GM12872 (cell line): ENCODE results near the gene ABTB2.

Experiments used
- CTCF ChIP-seq: IDR thresholded peaks from 3 replicates; pipeline ENCODE4 v1.5.1; 2011; ENCODE audit warnings: low read depth, mild to moderate bottlenecking, low read length, moderate library complexity; ENCODE audit not compliant: insufficient read depth

Gene ABTB2

DNA sequence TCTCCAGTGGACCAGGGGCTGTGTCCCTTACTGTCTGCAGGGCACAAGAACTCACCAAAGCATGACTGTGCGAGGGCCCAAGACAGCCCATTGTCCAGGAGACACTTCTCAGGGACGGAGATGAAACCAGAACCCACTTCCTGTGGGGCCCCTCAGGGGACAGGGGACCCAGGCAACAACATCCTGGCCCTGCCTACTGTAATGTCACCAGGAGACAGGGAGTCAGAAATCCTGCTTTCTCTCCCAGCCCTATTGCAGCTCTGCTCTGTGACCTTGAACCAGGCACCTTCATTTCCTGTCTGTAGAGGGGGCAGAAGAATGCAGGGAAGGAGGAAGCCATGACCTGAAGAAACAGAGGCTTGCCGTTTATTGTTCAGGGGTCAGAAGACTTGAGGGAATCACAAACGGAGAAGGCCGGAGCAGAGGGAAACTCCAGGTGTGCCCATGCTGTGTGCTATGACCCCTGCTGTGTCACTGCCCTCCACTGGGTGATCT, 154.4 kb downstream of the ABTB2 start:
- no peak for TF ChIP-seq CTCF

DNA sequence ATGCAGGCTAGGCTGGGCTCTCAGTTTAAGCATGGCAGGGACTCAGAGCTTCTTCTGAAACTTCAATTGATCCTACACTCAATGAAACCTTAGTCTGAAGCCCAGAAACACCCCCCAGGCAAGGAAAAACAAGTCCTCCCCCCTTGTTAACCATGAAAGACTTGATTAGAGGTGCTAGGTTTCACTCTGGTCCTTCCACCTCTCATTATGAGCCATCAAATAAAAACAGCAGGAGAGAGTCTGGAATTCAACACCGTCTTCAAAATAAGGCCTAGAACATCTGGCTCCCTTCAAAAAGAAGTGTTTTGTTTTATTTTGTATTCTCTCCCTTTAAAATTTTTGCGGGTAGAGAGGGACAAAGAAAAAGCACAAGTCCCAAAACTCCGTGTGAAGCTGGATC, 156.7 kb downstream of the ABTB2 start:
- TF ChIP-seq CTCF: no peak

GRCh38 chr11:34199525-34199924, 158.3 kb downstream of the ABTB2 start:
- TF ChIP-seq CTCF: no peak

DNA sequence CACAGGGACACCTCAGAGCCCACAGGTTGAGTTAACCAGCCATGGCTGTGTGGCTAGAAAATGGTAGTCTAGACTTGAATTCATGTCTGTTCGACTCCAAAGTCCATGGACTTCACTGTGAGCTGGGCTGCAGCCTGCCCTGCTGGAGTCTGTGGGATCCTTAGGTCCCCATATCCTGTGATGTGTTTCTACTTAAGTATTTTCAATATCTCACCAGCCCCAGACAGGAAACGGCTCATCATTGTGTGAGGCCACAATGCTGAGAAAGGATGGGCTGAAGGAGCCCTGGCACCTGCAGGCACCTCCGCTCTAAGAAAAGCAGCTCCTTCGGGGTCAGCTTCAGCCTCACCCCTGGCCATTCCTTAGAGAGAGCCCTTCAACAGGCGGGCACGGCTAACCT, 159.3 kb downstream of the ABTB2 start:
- no peak for TF ChIP-seq CTCF

- TF ChIP-seq CTCF: no peak
Measured at GRCh38 chr11:34197256-34197655, 160.6 kb downstream of the ABTB2 start.

DNA sequence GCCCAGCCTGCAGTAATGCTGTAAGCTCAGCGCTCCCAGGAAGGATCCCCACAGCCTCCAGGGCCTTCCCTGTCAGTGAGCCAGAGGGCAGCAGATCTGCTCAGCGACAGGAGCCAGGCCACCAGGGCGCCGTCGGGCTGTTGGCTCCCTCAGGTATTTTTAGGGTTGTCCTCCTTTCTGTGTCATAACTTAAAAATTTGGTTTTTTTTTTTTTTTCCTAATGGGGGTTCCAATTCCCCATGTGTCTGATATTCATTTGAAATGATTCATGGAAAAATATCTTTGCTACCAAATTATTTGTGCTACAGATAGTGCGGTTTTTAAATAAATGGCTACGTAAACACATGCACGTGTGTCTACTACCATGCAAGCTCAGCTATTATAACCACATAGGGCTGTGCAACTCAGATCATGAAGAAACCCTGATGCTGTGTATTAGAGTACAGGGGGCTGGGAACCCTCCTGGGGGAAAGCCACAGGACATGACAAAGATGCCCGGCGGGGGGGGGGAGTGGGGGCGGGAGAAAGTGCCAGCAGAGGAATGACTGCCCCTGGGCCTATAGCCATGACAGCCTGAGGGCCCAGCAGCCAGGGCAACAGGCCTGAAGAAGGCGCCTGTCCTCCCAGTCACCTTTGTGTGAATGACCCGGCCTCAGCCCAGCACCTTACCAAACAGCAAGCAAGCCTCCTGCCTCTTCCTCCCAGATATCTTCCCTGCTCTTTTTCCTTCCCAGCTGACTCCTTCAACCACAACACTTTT, 163.1 kb downstream of the ABTB2 start:
- TF ChIP-seq CTCF: no peak

DNA sequence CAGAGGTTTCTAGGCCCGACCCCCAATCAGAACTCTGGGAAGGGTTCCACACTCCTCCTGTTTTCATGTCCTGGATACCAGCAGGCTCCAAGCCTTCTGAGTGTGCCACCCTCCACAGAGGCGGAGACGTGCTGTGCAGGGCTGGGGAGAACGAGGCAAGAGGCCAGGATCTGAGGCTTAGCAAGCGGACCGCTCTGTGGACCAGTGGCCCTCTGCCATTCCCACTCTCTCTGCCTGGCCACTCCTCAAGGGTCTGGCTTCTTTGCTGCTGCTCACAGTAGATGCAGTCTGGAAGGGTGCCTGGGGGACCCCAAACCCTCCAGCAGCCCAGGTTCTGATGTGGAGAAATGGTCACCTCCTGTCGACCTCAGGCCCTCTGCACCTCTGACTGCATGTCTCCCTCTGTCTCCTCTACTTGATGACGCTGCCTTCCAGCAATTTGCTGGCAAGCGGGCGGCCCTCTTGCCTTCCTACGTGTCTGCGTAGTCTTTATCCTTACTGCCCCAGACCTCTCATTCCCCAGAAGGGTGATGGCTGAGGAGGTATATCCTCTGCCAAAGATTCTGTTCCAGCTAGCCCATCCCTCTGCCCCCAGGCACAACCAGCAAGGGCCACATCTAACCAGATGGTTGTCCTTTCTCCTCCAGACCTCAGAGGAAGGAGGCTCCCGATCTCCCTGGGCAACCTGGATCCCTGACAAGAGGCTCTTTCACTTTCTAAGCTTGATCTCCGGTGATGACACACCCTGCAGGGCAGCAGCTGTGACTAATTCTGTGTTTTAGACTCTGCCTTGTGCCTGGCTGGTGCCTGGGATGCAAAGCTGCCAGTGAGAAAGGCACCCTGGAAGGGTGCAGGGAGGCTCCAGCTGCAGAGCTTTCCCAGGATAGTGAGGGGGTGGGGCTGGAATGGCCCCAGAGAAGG, 165.1 kb downstream of the ABTB2 start:
- no peak for TF ChIP-seq CTCF
